ENCODE results near the gene BCR. TPM values are rescaled to one million over a fixed set of nuclear protein-coding genes. Genes with fewer than 3 reads are reported as not detected.
A peak's percentile ranks its signal among the peaks of the same experiment; 100 is the strongest.

The BCR gene
- total and polyA plus RNA-seq, 2 donors from 2014 or later: 45.0 to 97.7 TPM

GRCh38 chr22:23206915-23207314 is 26.6 kb downstream of the BCR start:
- no peak for FAIRE-seq

GRCh38 chr22:23207729-23208393 is 27.6 kb downstream of the BCR start:
- no peak overlapping the region for H3K27ac ChIP-seq (ENCODE audit: low read depth in 2 of 2, low read length in 2 of 2)

More at GRCh38 chr22:23206915-23207314, 26.6 kb downstream of the BCR start:
- no peaks in the 10 kb centered on the region for H3K9me3 ChIP-seq (ENCODE audit: control insufficient read depth in 2 of 3, insufficient read depth in 1 of 3, low read length in 3 of 3)
- intact Hi-C loops (cut with DNase I): no loop called here
- TF ChIP-seq CTCF (IDR thresholded peaks at IDR 0.05; ENCODE audit: borderline replicate concordance, extremely low read depth, insufficient read depth): no peak
- no peak overlapping the region for H3K27ac ChIP-seq (ENCODE audit: low read depth in 2 of 2, low read length in 2 of 2)
- H3K27me3 ChIP-seq (ENCODE audit: control insufficient read depth, insufficient read depth, low read length): no peaks in the 10 kb centered on the region
- no peak overlapping the region for H3K9ac ChIP-seq (ENCODE audit: low read length in 3 of 3)
- no peaks in the 10 kb centered on the region for H3K36me3 ChIP-seq (ENCODE audit: control insufficient read depth in 2 of 3, insufficient read depth in 3 of 3, low read length in 3 of 3)
- H3K4me3 ChIP-seq (ENCODE audit: low read length in 3 of 3): no peak overlapping the region
- peaks cover 0 to 29% (median 25%) of the 10 kb centered on the region in 3 donors for H3K4me1 ChIP-seq (ENCODE audit: control insufficient read depth in 2 of 3, insufficient read depth in 2 of 3, low read depth in 1 of 3, low read length in 3 of 3)
- no peak for DNase-seq

GRCh38 chr22:23210428-23211170 is 30.3 kb downstream of the BCR start:
- H3K4me1 ChIP-seq (ENCODE audit: control insufficient read depth in 2 of 3, insufficient read depth in 2 of 3, low read depth in 1 of 3, low read length in 3 of 3): peaks cover 0 to 22% (median 7%) of the 10 kb centered on the region in 3 donors
- TF ChIP-seq CTCF (IDR thresholded peaks at IDR 0.05; ENCODE audit: borderline replicate concordance, extremely low read depth, insufficient read depth): no peak
- no peaks in the 10 kb centered on the region for H3K9me3 ChIP-seq (ENCODE audit: control insufficient read depth in 2 of 3, insufficient read depth in 1 of 3, low read length in 3 of 3)
- no peak overlapping the region for H3K4me3 ChIP-seq (ENCODE audit: low read length in 3 of 3)
- H3K36me3 ChIP-seq (ENCODE audit: control insufficient read depth in 2 of 3, insufficient read depth in 3 of 3, low read length in 3 of 3): no peaks in the 10 kb centered on the region
- intact Hi-C loops (cut with DNase I): no loop called here
- no peaks in the 10 kb centered on the region for H3K27me3 ChIP-seq (ENCODE audit: control insufficient read depth, insufficient read depth, low read length)
- H3K9ac ChIP-seq (ENCODE audit: low read length in 3 of 3): no peak overlapping the region
- DNase-seq (peak in 1 of 5 donors; percentile 5), FAIRE-seq (no peak)
- H3K27ac ChIP-seq (ENCODE audit: low read depth in 2 of 2, low read length in 2 of 2): no peak overlapping the region

More at GRCh38 chr22:23207729-23208393, 27.6 kb downstream of the BCR start:
- intact Hi-C loops (cut with DNase I): no loop called here
- FAIRE-seq: no peak
- peak in 2 of 5 donors; percentile 49 to 58 for DNase-seq
- TF ChIP-seq CTCF (IDR thresholded peaks at IDR 0.05; ENCODE audit: borderline replicate concordance, extremely low read depth, insufficient read depth): no peak
- Histone ChIP-seq H3K9ac (ENCODE audit: low read length in 3 of 3) (no peak overlapping the region), H3K9me3 (ENCODE audit: control insufficient read depth in 2 of 3, insufficient read depth in 1 of 3, low read length in 3 of 3) (no peaks in the 10 kb centered on the region), H3K4me1 (ENCODE audit: control insufficient read depth in 2 of 3, insufficient read depth in 2 of 3, low read depth in 1 of 3, low read length in 3 of 3) (peaks cover 0 to 36% (median 25%) of the 10 kb centered on the region in 3 donors), H3K36me3 (ENCODE audit: control insufficient read depth in 2 of 3, insufficient read depth in 3 of 3, low read length in 3 of 3) (no peaks in the 10 kb centered on the region), H3K4me3 (ENCODE audit: low read length in 3 of 3) (no peak overlapping the region), H3K27me3 (ENCODE audit: control insufficient read depth, insufficient read depth, low read length) (no peaks in the 10 kb centered on the region)
